GM23338 (cell line): ENCODE data around the gene CHMP6. TPM values are rescaled to one million over a fixed set of nuclear protein-coding genes. Genes with fewer than 3 reads are reported as not detected.

ENCODE experiments used
- ATAC-seq: fragments of 200-7000 bp; cut with Tn5 transposase; 3 replicates; pipeline ENCODE4 v1.9.1; 2020
- DNase-seq: peaks from one replicate; pipeline ENCODE4 v3.0.0-alpha.2; 2015; ENCODE audit warnings: low spot score
- H2AFZ ChIP-seq: fragments of 200-600 bp; sonication (generic); 2 replicates; pipeline ENCODE4 v1.8.0; 2016; ENCODE audit warnings: antibody characterized with exemption, mild to moderate bottlenecking, moderate library complexity
- H3F3A ChIP-seq: fragments of 200-600 bp; sonication (generic); replicated peaks from 2 replicates; pipeline ENCODE4 v1.8.0; 2017; ENCODE audit warnings: antibody characterized with exemption, mixed run types, low read depth
- H3K27ac ChIP-seq: fragments of 200-600 bp; sonication (generic); 2 replicates; pipeline ENCODE4 v1.6.1; 2016; ENCODE audit warnings: low read depth
- H3K27me3 ChIP-seq: fragments of 200-600 bp; sonication (generic); 2 replicates; pipeline ENCODE4 v1.8.0; 2016; ENCODE audit warnings: mild to moderate bottlenecking, mixed run types, moderate library complexity; ENCODE audit not compliant: insufficient read depth
- H3K36me3 ChIP-seq: fragments of 200-600 bp; sonication (generic); 2 replicates; pipeline ENCODE4 v1.8.0; 2016; ENCODE audit warnings: mild to moderate bottlenecking; ENCODE audit not compliant: insufficient read depth
- H3K4me1 ChIP-seq: fragments of 200-600 bp; sonication (generic); 2 replicates; pipeline ENCODE4 v1.8.0; 2016; ENCODE audit warnings: mild to moderate bottlenecking, moderate library complexity; ENCODE audit not compliant: insufficient read depth
- H3K4me2 ChIP-seq: fragments of 200-600 bp; sonication (generic); 2 replicates; pipeline ENCODE4 v1.7.1; 2017; ENCODE audit warnings: mixed run types
- H3K4me3 ChIP-seq: fragments of 200-600 bp; sonication (generic); 2 replicates; pipeline ENCODE4 v1.6.1; 2016; ENCODE audit warnings: mixed run types
- H3K79me2 ChIP-seq: fragments of 200-600 bp; sonication (generic); replicated peaks from 2 replicates; pipeline ENCODE4 v1.8.0; 2017; ENCODE audit warnings: mild to moderate bottlenecking; ENCODE audit not compliant: insufficient read depth
- H3K9me2 ChIP-seq: fragments of 200-600 bp; sonication (generic); 2 replicates; pipeline ENCODE4 v1.8.0; 2017; ENCODE audit not compliant: insufficient read depth
- H4K20me1 ChIP-seq: fragments of 200-600 bp; sonication (generic); replicated peaks from 2 replicates; pipeline ENCODE4 v1.8.0; 2017; ENCODE audit warnings: mild to moderate bottlenecking; ENCODE audit not compliant: insufficient read depth
- H3K27ac Mint-ChIP-seq: 2 replicates; pipeline ENCODE4 v1.8.0; 2020; ENCODE audit warnings: inconsistent platforms, mild to moderate bottlenecking, moderate library complexity, mixed read lengths
- H3K27me3 Mint-ChIP-seq: 3 replicates; pipeline ENCODE4 v1.8.0; 2022; ENCODE audit warnings: low read depth, mild to moderate bottlenecking, moderate library complexity, mixed read lengths, inconsistent platforms; ENCODE audit not compliant: insufficient read depth, poor library complexity
- H3K36me3 Mint-ChIP-seq: 3 replicates; pipeline ENCODE4 v1.8.0; 2021; ENCODE audit warnings: low read depth, mild to moderate bottlenecking, inconsistent platforms, moderate library complexity, mixed read lengths
- H3K4me1 Mint-ChIP-seq: 3 replicates; pipeline ENCODE4 v1.8.0; 2020; ENCODE audit warnings: mild to moderate bottlenecking, inconsistent platforms, mixed read lengths
- H3K4me3 Mint-ChIP-seq: 3 replicates; pipeline ENCODE4 v1.8.0; 2021; ENCODE audit warnings: moderate library complexity, mild to moderate bottlenecking, inconsistent platforms, mixed read lengths
- H3K9me3 Mint-ChIP-seq: 3 replicates; pipeline ENCODE4 v1.8.0; 2020; ENCODE audit warnings: moderate library complexity, mild to moderate bottlenecking, inconsistent platforms, mixed read lengths
- EZH2 ChIP-seq: fragments of 200-600 bp; sonication (generic); IDR thresholded peaks from one replicate; pipeline ENCODE4 v1.8.0; 2017; ENCODE audit warnings: antibody characterized with exemption, mild to moderate bottlenecking, low read depth; ENCODE audit not compliant: unreplicated experiment
- JUNB ChIP-seq: IDR thresholded peaks from one replicate; pipeline ENCODE4 v1.6.1; 2016; ENCODE audit warnings: antibody characterized with exemption; ENCODE audit not compliant: unreplicated experiment
- NANOG ChIP-seq: IDR thresholded peaks from 2 replicates; pipeline ENCODE4 v1.6.1; 2016; ENCODE audit warnings: antibody characterized with exemption, borderline replicate concordance
- POLR2AphosphoS5 ChIP-seq: IDR thresholded peaks from 2 replicates; pipeline ENCODE4 v1.6.1; 2016; ENCODE audit warnings: antibody characterized with exemption, low read depth
- STAT1 ChIP-seq: IDR thresholded peaks from one replicate; pipeline ENCODE4 v1.6.1; 2016; ENCODE audit warnings: antibody characterized with exemption; ENCODE audit not compliant: unreplicated experiment
- ZNF114 ChIP-seq: fragments of 250-450 bp; sonication (Bioruptor Pico); IDR thresholded peaks from 2 replicates; pipeline ENCODE4 v1.5.0; 2020; ENCODE audit warnings: mild to moderate bottlenecking, moderate library complexity
- ZNF331 ChIP-seq: fragments of 250-450 bp; sonication (Bioruptor Pico); IDR thresholded peaks from 2 replicates; pipeline ENCODE4 v1.5.0; 2020; ENCODE audit warnings: low read depth, mild to moderate bottlenecking, moderate library complexity
- polyA plus RNA-seq: library from polyadenylated mRNA; unstranded; fragments of >200 nt; fragmentation: Nextera tagmentation; extraction: Ambion mirVana; gene quantifications from 2 replicates; pipeline ENCODE4 v1.2.1, GENCODE V29; 2016
- total RNA-seq: library from RNA; depleted of rRNA; stranded (reverse); fragments of >200 nt; shearing (Covaris generic); gene quantifications from 2 replicates; pipeline ENCODE4 v1.2.3, GENCODE V29; 2014
- TF ChIP-seq, protein P1 (sequence below): IDR thresholded peaks from 2 replicates; pipeline ENCODE4 v1.6.1; 2016; ENCODE audit warnings: antibody characterized with exemption
- TF ChIP-seq, protein P2 (sequence below): IDR thresholded peaks from one replicate; pipeline ENCODE4 v1.6.1; 2018; ENCODE audit warnings: antibody characterized with exemption; ENCODE audit not compliant: unreplicated experiment

CHMP6 gene
- total and polyA plus RNA-seq, 2 experiments from 2014 or later, result 12.3 to 14.0 TPM

DNA sequence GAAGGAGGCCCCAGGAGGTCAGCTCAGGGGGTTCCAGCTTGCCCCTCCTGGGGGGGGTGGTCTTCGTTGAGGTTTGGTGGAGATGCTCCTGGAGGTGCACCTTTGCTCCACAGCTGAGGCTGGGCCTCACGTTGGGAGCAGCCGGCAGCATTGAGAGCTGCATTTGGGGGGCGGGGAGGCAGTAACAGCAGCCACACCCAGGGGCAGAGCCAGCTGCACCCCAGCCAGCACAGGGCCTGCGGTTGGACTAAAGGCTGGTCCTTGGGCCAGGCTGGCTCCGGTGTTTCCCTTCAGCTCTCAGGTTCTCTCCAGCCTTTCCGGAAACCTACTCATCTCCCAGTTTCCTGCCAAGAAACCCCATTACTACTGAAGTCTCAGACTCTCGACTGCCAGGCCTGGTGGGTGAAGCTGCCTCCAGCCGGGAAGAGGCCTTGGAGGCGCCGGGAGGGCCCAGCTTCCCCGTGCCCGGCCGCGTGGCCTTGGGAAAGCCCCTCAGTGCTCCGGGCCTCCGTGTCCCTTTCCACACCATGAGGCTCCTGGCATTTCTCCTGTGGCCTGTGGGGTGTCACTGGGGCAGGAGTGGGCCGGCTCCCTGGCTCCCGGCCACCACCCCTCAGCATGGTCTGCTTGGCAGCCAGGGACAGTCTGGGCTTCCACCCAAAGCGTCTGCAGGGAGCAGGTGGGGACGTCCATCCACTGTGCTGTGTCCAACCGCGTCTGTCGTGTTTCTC is 29.3 kb downstream of the CHMP6 start:
- Mint-ChIP-seq H3K36me3 (no peaks in the 10 kb centered on the region; the same call in 2 of the 3 replicates), H3K27me3 (peaks cover 34% of the 10 kb centered on the region), H3K4me3 (no peak overlapping the region), H3K4me1 (peaks cover 10% of the 10 kb centered on the region), H3K27ac (no peak overlapping the region), H3K9me3 (peaks cover 6% of the 10 kb centered on the region; the same call in 1 of the 3 replicates)
- Histone ChIP-seq H3K27me3 (no peaks in the 10 kb centered on the region), H3K4me1 (peaks cover 3% of the 10 kb centered on the region; the same call in 1 of the 2 replicates), H3K4me3 (no peak overlapping the region), H3K27ac (no peak overlapping the region), H3K9me2 (0 out of 2 replicates have a peak, but pooled peaks cover 4% of the 10 kb centered on the region), H3K36me3 (no peaks in the 10 kb centered on the region), H2AFZ (no peak overlapping the region), H4K20me1 (no peaks in the 10 kb centered on the region), H3K4me2 (no peak overlapping the region), H3K79me2 (no peaks in the 10 kb centered on the region), H3F3A (peaks cover 19% of the 10 kb centered on the region)
- ATAC-seq, result peak; percentile 52
- no peak for DNase-seq
- TF ChIP-seq, protein P1, sequence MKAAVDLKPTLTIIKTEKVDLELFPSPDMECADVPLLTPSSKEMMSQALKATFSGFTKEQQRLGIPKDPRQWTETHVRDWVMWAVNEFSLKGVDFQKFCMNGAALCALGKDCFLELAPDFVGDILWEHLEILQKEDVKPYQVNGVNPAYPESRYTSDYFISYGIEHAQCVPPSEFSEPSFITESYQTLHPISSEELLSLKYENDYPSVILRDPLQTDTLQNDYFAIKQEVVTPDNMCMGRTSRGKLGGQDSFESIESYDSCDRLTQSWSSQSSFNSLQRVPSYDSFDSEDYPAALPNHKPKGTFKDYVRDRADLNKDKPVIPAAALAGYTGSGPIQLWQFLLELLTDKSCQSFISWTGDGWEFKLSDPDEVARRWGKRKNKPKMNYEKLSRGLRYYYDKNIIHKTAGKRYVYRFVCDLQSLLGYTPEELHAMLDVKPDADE, result no peak
- TF ChIP-seq JUNB (no peak), ZNF114 (CRISPR knock-in tag) (no peak), EZH2 (no peak), ZNF331 (CRISPR knock-in tag) (no peak), STAT1 (no peak), POLR2AphosphoS5 (no peak), NANOG (no peak)
- TF ChIP-seq, protein P2, sequence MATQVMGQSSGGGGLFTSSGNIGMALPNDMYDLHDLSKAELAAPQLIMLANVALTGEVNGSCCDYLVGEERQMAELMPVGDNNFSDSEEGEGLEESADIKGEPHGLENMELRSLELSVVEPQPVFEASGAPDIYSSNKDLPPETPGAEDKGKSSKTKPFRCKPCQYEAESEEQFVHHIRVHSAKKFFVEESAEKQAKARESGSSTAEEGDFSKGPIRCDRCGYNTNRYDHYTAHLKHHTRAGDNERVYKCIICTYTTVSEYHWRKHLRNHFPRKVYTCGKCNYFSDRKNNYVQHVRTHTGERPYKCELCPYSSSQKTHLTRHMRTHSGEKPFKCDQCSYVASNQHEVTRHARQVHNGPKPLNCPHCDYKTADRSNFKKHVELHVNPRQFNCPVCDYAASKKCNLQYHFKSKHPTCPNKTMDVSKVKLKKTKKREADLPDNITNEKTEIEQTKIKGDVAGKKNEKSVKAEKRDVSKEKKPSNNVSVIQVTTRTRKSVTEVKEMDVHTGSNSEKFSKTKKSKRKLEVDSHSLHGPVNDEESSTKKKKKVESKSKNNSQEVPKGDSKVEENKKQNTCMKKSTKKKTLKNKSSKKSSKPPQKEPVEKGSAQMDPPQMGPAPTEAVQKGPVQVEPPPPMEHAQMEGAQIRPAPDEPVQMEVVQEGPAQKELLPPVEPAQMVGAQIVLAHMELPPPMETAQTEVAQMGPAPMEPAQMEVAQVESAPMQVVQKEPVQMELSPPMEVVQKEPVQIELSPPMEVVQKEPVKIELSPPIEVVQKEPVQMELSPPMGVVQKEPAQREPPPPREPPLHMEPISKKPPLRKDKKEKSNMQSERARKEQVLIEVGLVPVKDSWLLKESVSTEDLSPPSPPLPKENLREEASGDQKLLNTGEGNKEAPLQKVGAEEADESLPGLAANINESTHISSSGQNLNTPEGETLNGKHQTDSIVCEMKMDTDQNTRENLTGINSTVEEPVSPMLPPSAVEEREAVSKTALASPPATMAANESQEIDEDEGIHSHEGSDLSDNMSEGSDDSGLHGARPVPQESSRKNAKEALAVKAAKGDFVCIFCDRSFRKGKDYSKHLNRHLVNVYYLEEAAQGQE, result no peak
